ENCODE measurements around the gene CHN1.

DNA sequence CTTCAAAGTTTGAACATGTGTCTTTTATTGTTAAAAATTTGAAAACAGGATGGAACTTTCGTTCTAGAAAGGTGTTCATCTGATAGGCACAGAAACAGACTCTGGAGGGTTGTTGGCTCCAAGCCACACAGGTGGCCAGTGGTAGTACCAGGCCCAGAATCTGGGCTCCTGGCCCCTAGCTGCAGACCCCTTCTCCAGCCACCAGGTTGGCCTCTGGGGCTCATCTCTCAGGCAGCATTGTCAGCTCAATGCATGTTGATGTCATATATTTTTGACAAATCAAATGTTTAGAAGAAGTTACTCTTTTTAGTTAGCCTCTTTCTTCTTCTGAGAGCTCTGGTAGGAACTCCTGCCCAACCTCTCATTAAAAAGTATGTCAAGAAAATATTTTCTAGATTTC lies 206.4 kb downstream of the CHN1 start:
- TF ChIP-seq EZH2 (IDR thresholded peaks at IDR 0.05; ENCODE audit: low read depth, low read length, severe bottlenecking) (no peak), CEBPB (IDR thresholded peaks at IDR 0.05; ENCODE audit: low read depth, low read length) (no peak), CTCF (IDR thresholded peaks at IDR 0.05; ENCODE audit: control extremely low read depth in 1 of 3, insufficient read depth in 1 of 3, low read depth in 1 of 3, low read length in 3 of 3) (peak in 2 of 3 experiments; percentile 23 to 25; a peak in 1 of 4 replicates), TEAD4 (IDR thresholded peaks at IDR 0.05; ENCODE audit: low read depth, low read length) (no peak)

All from H1 (cell line).